IMR-90 (cell line): ENCODE data around the gene FAM110D. TPM values are rescaled to one million over a fixed set of nuclear protein-coding genes. Genes with fewer than 3 reads are reported as not detected.

Source experiments
- ATAC-seq: fragments of 200-7000 bp; cut with Tn5 transposase; 2 replicates; pipeline ENCODE4 v1.9.1; 2020; ENCODE audit warnings: low read depth, mild to moderate bottlenecking, moderate library complexity
- BruUV-seq: library from RNA; stranded (reverse); fragments of 400-500 nt; replicated peaks from 2 replicates; lab custom pipeline; 2021; lab: Mats Ljungman, UMichigan
- CTCF ChIA-PET: fragments of 300-600 bp; formaldehyde crosslinking; extraction: SDS; loops from one replicate; lab custom pipeline; 2021; ENCODE audit warnings: antibody characterized with exemption; lab: Yijun Ruan, JAX
- POLR2A ChIA-PET: fragments of 300-600 bp; sonication (Branson Sonifier 250); formaldehyde crosslinking; loops from one replicate; lab custom pipeline; 2022; ENCODE audit warnings: antibody characterized with exemption; ENCODE audit not compliant: unreplicated experiment; lab: Charles Lee
- DNase-seq: peaks from one replicate; pipeline ENCODE4 v3.0.0; 2013
- H2AFZ ChIP-seq: replicated peaks from 2 replicates; pipeline ENCODE3; 2013; ENCODE audit warnings: low read length, mild to moderate bottlenecking; ENCODE audit not compliant: poor library complexity
- H2AK5ac ChIP-seq: 2 replicates; pipeline ENCODE4 v1.6.1; 2013; ENCODE audit warnings: low read depth, low read length, inconsistent platforms
- H2AK9ac ChIP-seq: replicated peaks from 2 replicates; pipeline ENCODE3; 2013; ENCODE audit warnings: mild to moderate bottlenecking, low read depth, low read length, moderate library complexity; ENCODE audit not compliant: poor library complexity
- H2BK120ac ChIP-seq: 2 replicates; pipeline ENCODE4 v1.6.1; 2013; ENCODE audit warnings: low read depth, low read length, inconsistent platforms
- H2BK15ac ChIP-seq: 3 replicates; pipeline ENCODE4 v1.6.1; 2013; ENCODE audit warnings: low read depth, low read length, inconsistent platforms
- H2BK20ac ChIP-seq: 2 replicates; pipeline ENCODE4 v1.6.1; 2013; ENCODE audit warnings: low read depth, mild to moderate bottlenecking, inconsistent platforms, low read length, moderate library complexity
- H2BK5ac ChIP-seq: 2 replicates; pipeline ENCODE4 v1.6.1; 2013; ENCODE audit warnings: mild to moderate bottlenecking, low read depth, low read length, inconsistent platforms; ENCODE audit not compliant: poor library complexity, severe bottlenecking
- H3K14ac ChIP-seq: replicated peaks from 2 replicates; pipeline ENCODE4 v1.6.1; 2013; ENCODE audit warnings: low read depth, low read length, inconsistent platforms
- H3K18ac ChIP-seq: 2 replicates; pipeline ENCODE4 v1.6.1; 2013; ENCODE audit warnings: low read depth, low read length, control low read depth
- H3K23ac ChIP-seq: 2 replicates; pipeline ENCODE4 v1.6.1; 2013; ENCODE audit warnings: low read depth, low read length, inconsistent platforms
- H3K27ac ChIP-seq: 2 replicates; pipeline ENCODE4 v1.5.1; 2013; ENCODE audit warnings: mild to moderate bottlenecking, control low read depth, low read length; ENCODE audit not compliant: insufficient read depth
- H3K27me3 ChIP-seq: 2 replicates; pipeline ENCODE4 v1.6.1; 2013; ENCODE audit warnings: low read length; ENCODE audit not compliant: control insufficient read depth, insufficient read depth
- H3K36me3 ChIP-seq: 2 replicates; pipeline ENCODE4 v1.6.1; 2013; ENCODE audit warnings: low read length, mixed read lengths; ENCODE audit not compliant: control insufficient read depth, insufficient read depth
- H3K4ac ChIP-seq: 2 replicates; pipeline ENCODE4 v1.6.1; 2013; ENCODE audit warnings: low read depth, low read length, inconsistent platforms
- H3K4me1 ChIP-seq: 2 replicates; pipeline ENCODE4 v1.6.1; 2013; ENCODE audit warnings: low read length, mixed read lengths; ENCODE audit not compliant: control insufficient read depth, insufficient read depth
- H3K4me2 ChIP-seq: 2 replicates; pipeline ENCODE4 v1.6.1; 2013; ENCODE audit warnings: low read depth, mild to moderate bottlenecking, control low read depth, low read length, moderate library complexity
- H3K4me3 ChIP-seq: 2 replicates; pipeline ENCODE4 v1.5.1; 2013; ENCODE audit warnings: low read depth, mild to moderate bottlenecking, control low read depth, low read length, moderate library complexity; ENCODE audit not compliant: insufficient read depth
- H3K56ac ChIP-seq: 2 replicates; pipeline ENCODE4 v1.6.1; 2013; ENCODE audit warnings: low read length, inconsistent platforms; ENCODE audit not compliant: insufficient read depth; ENCODE audit errors: extremely low read depth
- H3K79me1 ChIP-seq, 2 experiments: 2 replicates each; pipeline ENCODE4 v1.6.1; 2013; ENCODE audit warnings: low read length in 2 of 2, inconsistent platforms in 1 of 2, low read depth in 1 of 2
- H3K9ac ChIP-seq: 2 replicates; pipeline ENCODE4 v1.6.1; 2013; ENCODE audit warnings: low read depth, low read length, control low read depth
- H3K9me1 ChIP-seq: 2 replicates; pipeline ENCODE4 v1.6.1; 2013; ENCODE audit warnings: low read length, inconsistent platforms; ENCODE audit not compliant: insufficient read depth
- H3K9me3 ChIP-seq: 2 replicates; pipeline ENCODE4 v1.6.1; 2013; ENCODE audit warnings: low read length; ENCODE audit not compliant: control insufficient read depth, insufficient read depth
- H4K20me1 ChIP-seq: 2 replicates; pipeline ENCODE4 v1.6.1; 2013; ENCODE audit warnings: low read length, inconsistent platforms; ENCODE audit not compliant: insufficient read depth
- H4K5ac ChIP-seq: 2 replicates; pipeline ENCODE4 v1.6.1; 2013; ENCODE audit warnings: mild to moderate bottlenecking, low read depth, low read length, control low read depth
- H4K8ac ChIP-seq, 2 experiments: 2 replicates each; pipeline ENCODE4 v1.6.1; 2013; ENCODE audit warnings: low read depth in 2 of 2, low read length in 2 of 2, control low read depth in 1 of 2, inconsistent platforms in 1 of 2
- H4K91ac ChIP-seq: 2 replicates; pipeline ENCODE4 v1.6.1; 2013; ENCODE audit warnings: low read depth, low read length, inconsistent platforms; ENCODE audit not compliant: insufficient read depth
- CHD1 ChIP-seq: IDR thresholded peaks from 2 replicates; pipeline ENCODE4 v1.6.1; 2012; ENCODE audit warnings: low read depth, low read length, improper control_type of control experiment
- MAFK ChIP-seq: IDR thresholded peaks from 2 replicates; pipeline ENCODE4 v1.6.1; 2012; ENCODE audit warnings: low read depth, low read length, improper control_type of control experiment
- MAZ ChIP-seq: IDR thresholded peaks from 2 replicates; pipeline ENCODE4 v1.6.1; 2012; ENCODE audit warnings: low read depth, mild to moderate bottlenecking, low read length, improper control_type of control experiment, moderate library complexity, borderline replicate concordance
- MXI1 ChIP-seq: IDR thresholded peaks from 2 replicates; pipeline ENCODE4 v1.6.1; 2012; ENCODE audit warnings: low read depth, mild to moderate bottlenecking, low read length, moderate library complexity, borderline replicate concordance
- POLR2A ChIP-seq: IDR thresholded peaks from 2 replicates; pipeline ENCODE4 v1.6.1; 2012; ENCODE audit warnings: mild to moderate bottlenecking, low read depth, low read length
- RAD21 ChIP-seq: IDR thresholded peaks from 2 replicates; pipeline ENCODE4 v1.6.1; 2012; ENCODE audit warnings: low read length, improper control_type of control experiment
- RCOR1 ChIP-seq: IDR thresholded peaks from 2 replicates; pipeline ENCODE4 v1.6.1; 2012; ENCODE audit warnings: mild to moderate bottlenecking, low read length, improper control_type of control experiment; ENCODE audit not compliant: insufficient replicate concordance
- RFX5 ChIP-seq: IDR thresholded peaks from 2 replicates; pipeline ENCODE4 v1.8.0; 2012; ENCODE audit warnings: low read depth, mild to moderate bottlenecking, low read length, moderate library complexity
- SMC3 ChIP-seq: fragments of 150-350 bp; IDR thresholded peaks from 2 replicates; pipeline ENCODE4 v1.6.1; 2016; ENCODE audit warnings: low read depth, mild to moderate bottlenecking, antibody characterized with exemption, low read length, moderate library complexity
- WGBS, 2 experiments: methylation state at CpG; one replicate each; pipeline versions ENCODE4 v1.1.5 to v1.1.7; 2013; ENCODE audit warnings: missing lambda C conversion rate in 2 of 2; ENCODE audit not compliant: insufficient read length in 1 of 2; ENCODE audit errors: extremely low coverage in 2 of 2; 5-methylcytosine and 5-hydroxymethylcytosine counted together
- dilution Hi-C: fragments of 300-500 bp; cut with HindIII; formaldehyde crosslinking; loops from one replicate; pipeline ENCODE4 v1.14.3; 2018; ENCODE audit warnings: low sequenced_read_pairs; ENCODE audit not compliant: unreplicated experiment
- in situ Hi-C: fragments of 300-500 bp; cut with MboI; formaldehyde crosslinking; loops from 3 replicates; pipeline ENCODE4 v1.14.3; 2019; ENCODE audit warnings: low sequenced_read_pairs, inconsistent platforms, mixed read lengths
- intact Hi-C: fragments of 100-400 bp; cut with micrococcal nuclease; formaldehyde crosslinking; loops from 2 replicates; pipeline ENCODE4 v1.10.0; 2022
- polyA plus RNA-seq, 3 experiments: library from polyadenylated mRNA; depleted of rRNA; stranded (reverse); fragments of >200 nt; gene quantifications; 2 replicates each; pipeline ENCODE4 v1.2.3, GENCODE V29; 2012; ENCODE audit warnings: low replicate concordance in 1 of 3
- total RNA-seq: library from RNA; depleted of rRNA; stranded (reverse); fragments of >200 nt; gene quantifications from 2 replicates; pipeline ENCODE4 v1.2.3, GENCODE V29; 2012
- TF ChIP-seq, protein P1 (sequence below): conservative IDR thresholded peaks from 2 replicates; pipeline ENCODE4 v1.5.1; 2012; ENCODE audit warnings: mild to moderate bottlenecking, low read depth, low read length, improper control_type of control experiment
- TF ChIP-seq, protein P2 (sequence below): fragments of 150-350 bp; IDR thresholded peaks from 2 replicates; pipeline ENCODE4 v1.6.1; 2017; ENCODE audit warnings: mild to moderate bottlenecking, antibody characterized with exemption, low read length, low read depth

Gene FAM110D
- total and polyA plus RNA-seq, 2 of the 4 experiments (the other 2 are of a cell fraction), result not detected

DNA sequence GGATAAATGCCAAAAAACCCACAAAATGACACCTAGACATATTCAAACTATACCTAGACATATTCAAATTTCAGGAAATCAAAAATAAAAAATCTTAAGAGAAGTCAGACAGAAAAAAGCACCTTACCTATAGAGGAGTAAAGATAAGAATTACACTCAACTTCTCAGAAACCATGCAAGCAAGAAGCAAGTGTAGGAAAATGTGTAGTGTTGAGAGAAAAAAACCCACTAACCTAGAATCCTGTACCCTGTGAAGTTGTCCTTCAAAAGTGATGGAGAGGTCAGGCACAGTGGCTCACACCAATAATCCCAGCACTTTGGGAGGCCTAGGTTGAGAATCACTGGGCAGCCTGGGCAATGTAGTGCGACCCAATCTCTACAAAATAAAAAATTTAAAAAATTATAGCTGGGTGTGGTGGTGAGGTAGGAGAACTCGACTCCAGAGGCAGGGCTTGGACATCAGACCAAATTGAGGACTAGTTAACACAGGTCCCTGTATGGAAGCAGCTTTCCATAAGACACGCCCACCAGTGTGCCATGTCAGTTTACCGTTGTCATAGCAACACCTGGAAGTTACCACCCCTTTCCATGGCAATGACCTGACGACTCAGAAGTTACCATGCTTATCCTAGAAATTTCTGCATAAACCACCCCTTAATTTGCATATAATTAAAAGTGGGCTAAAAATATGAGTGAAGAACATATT lies 26.6 kb upstream of the FAM110D start:
- H3K14ac ChIP-seq, result no peak overlapping the region
- POLR2A ChIA-PET, result no interaction called here
- no peaks in the 10 kb centered on the region for H3K9me1 ChIP-seq
- no peaks in the 10 kb centered on the region for H3K79me1 ChIP-seq
- H3K56ac ChIP-seq, result no peak overlapping the region
- intact Hi-C loops (no loop called here), dilution Hi-C loops (no loop called here), in situ Hi-C loops (no loop called here)
- no peak overlapping the region for H3K27ac ChIP-seq
- no TSS peak for BruUV-seq
- DNase-seq (no peak), ATAC-seq (no peak)
- H3K9ac ChIP-seq, result no peak overlapping the region
- H2BK15ac ChIP-seq, result no peak overlapping the region
- no peaks in the 10 kb centered on the region for H3K36me3 ChIP-seq
- no peak overlapping the region for H3K4me2 ChIP-seq
- H2BK20ac ChIP-seq, result no peak overlapping the region
- H2AK5ac ChIP-seq, result no peak overlapping the region
- TF ChIP-seq CHD1 (no peak), RCOR1 (no peak), RAD21 (no peak), MAFK (no peak), RFX5 (no peak), SMC3 (no peak), MAZ (no peak), POLR2A (no peak), MXI1 (no peak)
- TF ChIP-seq, protein P1, sequence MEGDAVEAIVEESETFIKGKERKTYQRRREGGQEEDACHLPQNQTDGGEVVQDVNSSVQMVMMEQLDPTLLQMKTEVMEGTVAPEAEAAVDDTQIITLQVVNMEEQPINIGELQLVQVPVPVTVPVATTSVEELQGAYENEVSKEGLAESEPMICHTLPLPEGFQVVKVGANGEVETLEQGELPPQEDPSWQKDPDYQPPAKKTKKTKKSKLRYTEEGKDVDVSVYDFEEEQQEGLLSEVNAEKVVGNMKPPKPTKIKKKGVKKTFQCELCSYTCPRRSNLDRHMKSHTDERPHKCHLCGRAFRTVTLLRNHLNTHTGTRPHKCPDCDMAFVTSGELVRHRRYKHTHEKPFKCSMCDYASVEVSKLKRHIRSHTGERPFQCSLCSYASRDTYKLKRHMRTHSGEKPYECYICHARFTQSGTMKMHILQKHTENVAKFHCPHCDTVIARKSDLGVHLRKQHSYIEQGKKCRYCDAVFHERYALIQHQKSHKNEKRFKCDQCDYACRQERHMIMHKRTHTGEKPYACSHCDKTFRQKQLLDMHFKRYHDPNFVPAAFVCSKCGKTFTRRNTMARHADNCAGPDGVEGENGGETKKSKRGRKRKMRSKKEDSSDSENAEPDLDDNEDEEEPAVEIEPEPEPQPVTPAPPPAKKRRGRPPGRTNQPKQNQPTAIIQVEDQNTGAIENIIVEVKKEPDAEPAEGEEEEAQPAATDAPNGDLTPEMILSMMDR, result no peak
- TF ChIP-seq, protein P2, sequence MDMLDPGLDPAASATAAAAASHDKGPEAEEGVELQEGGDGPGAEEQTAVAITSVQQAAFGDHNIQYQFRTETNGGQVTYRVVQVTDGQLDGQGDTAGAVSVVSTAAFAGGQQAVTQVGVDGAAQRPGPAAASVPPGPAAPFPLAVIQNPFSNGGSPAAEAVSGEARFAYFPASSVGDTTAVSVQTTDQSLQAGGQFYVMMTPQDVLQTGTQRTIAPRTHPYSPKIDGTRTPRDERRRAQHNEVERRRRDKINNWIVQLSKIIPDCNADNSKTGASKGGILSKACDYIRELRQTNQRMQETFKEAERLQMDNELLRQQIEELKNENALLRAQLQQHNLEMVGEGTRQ, result no peak
- no peaks in the 10 kb centered on the region for H3K9me3 ChIP-seq
- 0 out of 2 replicates have a peak, but pooled peaks cover under 1% of the 10 kb centered on the region for H3K4me1 ChIP-seq
- H4K91ac ChIP-seq, result no peak overlapping the region
- no peak overlapping the region for H2AFZ ChIP-seq
- H4K8ac ChIP-seq, result no peak overlapping the region
- CTCF ChIA-PET, result no interaction called here
- no peak overlapping the region for H2AK9ac ChIP-seq
- no peak overlapping the region for H3K23ac ChIP-seq
- no peak overlapping the region for H2BK5ac ChIP-seq
- H4K20me1 ChIP-seq, result no peaks in the 10 kb centered on the region
- H3K4me3 ChIP-seq, result no peak overlapping the region
- H3K27me3 ChIP-seq, result peaks cover 11% of the 10 kb centered on the region
- H4K5ac ChIP-seq, result no peak overlapping the region
- no peak overlapping the region for H3K4ac ChIP-seq
- H3K18ac ChIP-seq, result no peak overlapping the region
- WGBS, 2 experiments, result 50% methylated on average over 2 of the region's 5 CpGs; no CpG with 5 or more reads in 1 of the 2 experiments
- H2BK120ac ChIP-seq, result no peak overlapping the region
